ENCODE results near the gene ACVRL1. TPM values are rescaled to one million over a fixed set of nuclear protein-coding genes. Genes with fewer than 3 reads are reported as not detected.

ACVRL1 gene
- total and polyA plus RNA-seq, 4 donors: 3.4 to 96.9 (median 33.6) TPM

DNA sequence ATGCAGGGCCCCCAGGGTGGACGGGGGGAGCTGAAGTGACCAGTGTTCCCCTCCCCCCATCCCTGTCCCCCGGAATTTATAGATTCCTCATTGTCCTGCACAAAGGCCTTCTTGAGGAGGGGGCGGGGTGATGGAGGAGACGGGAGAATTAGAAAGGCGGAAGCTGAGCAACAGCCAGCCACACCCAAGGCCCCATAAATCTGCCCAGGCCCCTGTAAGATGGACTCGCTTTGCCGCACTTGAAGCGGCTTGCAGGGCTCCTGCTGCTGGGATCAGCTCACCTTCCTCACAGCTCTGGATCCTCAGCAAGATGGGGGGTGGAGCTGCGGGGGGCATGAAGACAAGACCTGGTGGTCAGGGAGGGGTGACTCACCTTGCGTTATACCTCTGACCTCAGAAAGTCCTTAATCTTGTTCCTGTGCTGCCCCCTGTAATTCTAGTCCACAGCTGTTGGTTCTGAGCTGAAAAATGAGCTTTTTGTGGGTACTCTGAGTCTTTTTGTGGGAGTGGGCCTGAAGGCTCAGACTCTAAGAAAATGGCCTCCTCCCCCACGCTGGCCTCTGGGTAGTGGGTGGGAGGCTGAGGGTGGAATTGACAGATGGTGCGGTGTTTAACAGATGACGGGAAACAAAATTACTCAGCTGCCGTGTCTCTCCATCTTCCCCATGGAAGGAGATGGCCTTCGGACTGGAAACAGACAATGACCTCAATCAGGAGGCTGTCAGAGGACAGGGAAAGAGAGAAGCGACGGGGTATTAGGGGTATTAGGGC lies 35.2 kb upstream of the ACVRL1 start:
- no peaks in the 10 kb centered on the region for H3K9me3 ChIP-seq (ENCODE audit: control insufficient read depth, low read length)
- intact Hi-C loops (cut with DNase I): no loop called here
- peak; percentile 17 to 44 for DNase-seq

DNA sequence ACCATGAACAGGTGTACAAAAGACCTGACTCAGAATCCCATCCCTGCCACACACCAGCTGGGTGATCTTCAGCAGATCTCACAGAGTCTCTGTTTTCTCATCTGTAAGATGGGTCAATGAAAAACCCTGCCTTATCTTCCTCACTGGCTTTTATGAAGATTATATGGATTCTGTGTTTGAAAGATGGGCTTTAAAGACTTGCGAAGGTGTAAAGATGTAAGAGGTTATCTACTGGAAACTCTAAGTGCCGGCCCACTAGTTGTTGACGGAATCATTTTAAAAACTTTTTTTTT lies 34.7 kb upstream of the ACVRL1 start:
- Histone ChIP-seq H3K4me3 (ENCODE audit: low read length in 2 of 2) (no peak overlapping the region), H3K27me3 (ENCODE audit: control insufficient read depth in 1 of 2, insufficient read depth in 2 of 2, low read length in 1 of 2) (no peaks in the 10 kb centered on the region), H3K9me3 (ENCODE audit: control insufficient read depth, low read length) (no peaks in the 10 kb centered on the region), H3K36me3 (ENCODE audit: control insufficient read depth in 1 of 2, insufficient read depth in 2 of 2, low read length in 1 of 2) (no peaks in the 10 kb centered on the region), H3K27ac (ENCODE audit: low read depth in 1 of 2, low read length in 2 of 2) (no peak overlapping the region), H3K4me1 (ENCODE audit: control insufficient read depth in 1 of 2, insufficient read depth in 2 of 2, low read length in 2 of 2) (no peaks in the 10 kb centered on the region)
- intact Hi-C loops (cut with DNase I): no loop called here
- 96 to 97% methylated on average over 3 of the region's 3 CpGs for WGBS, 2 donors
- ATAC-seq (ENCODE audit: low FRiP score): no peak
- DNase-seq: no peak

More for the DNA sequence above, 35.2 kb upstream of the ACVRL1 start:
- no peaks in the 10 kb centered on the region for H3K36me3 ChIP-seq (ENCODE audit: control insufficient read depth in 1 of 2, insufficient read depth in 2 of 2, low read length in 1 of 2)
- no peak overlapping the region for H3K4me3 ChIP-seq (ENCODE audit: low read length in 2 of 2)
- no peak for ATAC-seq (ENCODE audit: low FRiP score)
- H3K27me3 ChIP-seq (ENCODE audit: control insufficient read depth in 1 of 2, insufficient read depth in 2 of 2, low read length in 1 of 2): no peaks in the 10 kb centered on the region
- WGBS, 2 donors: 86 to 90% methylated on average over 17 of the region's 17 CpGs
- H3K4me1 ChIP-seq (ENCODE audit: control insufficient read depth in 1 of 2, insufficient read depth in 2 of 2, low read length in 2 of 2): no peaks in the 10 kb centered on the region
- H3K27ac ChIP-seq (ENCODE audit: low read depth in 1 of 2, low read length in 2 of 2): no peak overlapping the region

DNA sequence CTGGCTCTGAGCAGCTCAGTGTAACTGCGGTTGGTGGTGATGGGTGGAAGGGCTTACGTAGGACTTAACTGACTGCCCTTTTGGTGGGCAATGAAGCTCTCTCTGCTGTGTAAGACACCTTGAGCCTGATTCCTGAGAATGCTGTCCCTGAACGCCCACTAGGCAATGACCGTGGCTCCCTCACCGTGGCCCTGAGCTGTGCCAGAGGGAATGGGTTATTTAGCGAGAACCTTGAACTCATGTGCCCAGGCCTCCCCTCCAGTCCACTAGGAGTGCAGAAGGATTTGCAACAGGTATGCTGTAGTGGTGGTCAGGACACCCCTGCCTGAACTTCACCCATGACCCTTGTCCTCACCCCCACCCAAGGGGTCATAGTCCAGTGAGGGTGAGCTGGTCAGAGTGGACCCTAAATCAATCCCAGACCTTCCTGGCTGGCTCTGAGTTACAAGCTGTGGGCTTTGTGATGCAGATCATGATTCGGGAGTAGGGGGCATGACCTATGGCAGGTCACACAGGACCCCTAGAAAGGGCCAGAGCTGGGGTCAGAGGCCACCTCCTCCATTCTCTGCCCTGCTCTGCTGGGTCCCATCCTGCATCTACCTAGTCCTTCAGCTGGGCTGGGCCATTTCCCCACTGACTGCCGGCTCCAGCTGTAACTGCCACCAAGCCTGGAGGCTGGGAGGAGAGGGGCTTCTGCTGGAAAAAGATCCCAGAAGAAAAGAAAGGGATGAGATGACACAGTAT lies 33.9 kb upstream of the ACVRL1 start:
- DNase-seq (peak; percentile 19 to 25), ATAC-seq (ENCODE audit: low FRiP score) (no peak)
- H3K4me3 ChIP-seq (ENCODE audit: low read length in 2 of 2): no peak overlapping the region
- no peaks in the 10 kb centered on the region for H3K27me3 ChIP-seq (ENCODE audit: control insufficient read depth in 1 of 2, insufficient read depth in 2 of 2, low read length in 1 of 2)
- H3K27ac ChIP-seq (ENCODE audit: low read depth in 1 of 2, low read length in 2 of 2): no peak overlapping the region
- WGBS, 2 donors: 79 to 83% methylated on average over 8 of the region's 8 CpGs
- no peaks in the 10 kb centered on the region for H3K4me1 ChIP-seq (ENCODE audit: control insufficient read depth in 1 of 2, insufficient read depth in 2 of 2, low read length in 2 of 2)
- H3K36me3 ChIP-seq (ENCODE audit: control insufficient read depth in 1 of 2, insufficient read depth in 2 of 2, low read length in 1 of 2): no peaks in the 10 kb centered on the region
- intact Hi-C loops (cut with DNase I): no loop called here
- no peaks in the 10 kb centered on the region for H3K9me3 ChIP-seq (ENCODE audit: control insufficient read depth, low read length)

DNA sequence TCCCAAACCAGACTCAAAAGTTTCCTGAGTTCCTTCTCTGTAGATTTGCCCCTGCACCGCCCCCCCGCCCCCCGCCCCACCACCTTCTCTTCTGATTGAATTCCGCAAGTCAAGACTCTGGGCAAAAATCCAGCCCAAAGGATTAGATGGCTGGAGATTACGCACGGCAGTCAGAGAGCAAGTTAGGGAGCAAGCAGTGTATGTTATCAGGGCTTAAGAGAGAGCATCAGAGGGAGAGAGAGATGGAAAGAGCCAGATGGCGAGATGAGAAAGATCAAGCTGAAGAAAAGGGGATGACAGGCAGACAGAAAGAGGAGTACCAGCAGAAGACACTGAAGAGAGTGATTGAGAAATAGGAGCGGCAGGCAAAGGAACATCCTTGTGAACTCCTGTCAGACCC lies 33.3 kb upstream of the ACVRL1 start:
- no peaks in the 10 kb centered on the region for H3K36me3 ChIP-seq (ENCODE audit: control insufficient read depth in 1 of 2, insufficient read depth in 2 of 2, low read length in 1 of 2)
- no peak overlapping the region for H3K4me3 ChIP-seq (ENCODE audit: low read length in 2 of 2)
- H3K9me3 ChIP-seq (ENCODE audit: control insufficient read depth, low read length): no peaks in the 10 kb centered on the region
- WGBS, 2 donors: 52 to 53% methylated on average over 8 of the region's 8 CpGs
- intact Hi-C loops (cut with DNase I): no loop called here
- DNase-seq: no peak
- no peak overlapping the region for H3K27ac ChIP-seq (ENCODE audit: low read depth in 1 of 2, low read length in 2 of 2)
- ATAC-seq (ENCODE audit: low FRiP score): no peak
- H3K4me1 ChIP-seq (ENCODE audit: control insufficient read depth in 1 of 2, insufficient read depth in 2 of 2, low read length in 2 of 2): no peaks in the 10 kb centered on the region
- H3K27me3 ChIP-seq (ENCODE audit: control insufficient read depth in 1 of 2, insufficient read depth in 2 of 2, low read length in 1 of 2): no peaks in the 10 kb centered on the region

DNA sequence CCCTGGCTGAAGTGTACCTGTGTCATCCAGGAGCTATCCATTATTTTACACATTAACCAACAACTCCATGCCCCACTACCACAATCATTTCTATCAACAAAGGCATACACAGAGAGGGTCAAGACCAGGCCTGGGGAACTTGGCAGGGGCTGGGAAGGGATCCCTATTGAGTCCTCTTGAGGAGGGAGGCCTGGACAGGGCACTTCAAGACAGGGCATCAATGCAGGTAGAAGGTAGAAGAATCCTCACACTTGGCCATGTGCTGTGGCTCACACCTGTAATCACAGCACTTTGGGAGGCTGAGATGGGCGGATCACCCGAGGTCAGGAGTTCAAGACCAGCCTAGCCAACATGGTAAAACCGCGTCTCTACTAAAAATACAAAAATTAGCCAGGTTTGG lies 32.8 kb upstream of the ACVRL1 start:
- Histone ChIP-seq H3K27me3 (ENCODE audit: control insufficient read depth in 1 of 2, insufficient read depth in 2 of 2, low read length in 1 of 2) (no peaks in the 10 kb centered on the region), H3K9me3 (ENCODE audit: control insufficient read depth, low read length) (no peaks in the 10 kb centered on the region), H3K4me3 (ENCODE audit: low read length in 2 of 2) (no peak overlapping the region), H3K27ac (ENCODE audit: low read depth in 1 of 2, low read length in 2 of 2) (no peak overlapping the region), H3K36me3 (ENCODE audit: control insufficient read depth in 1 of 2, insufficient read depth in 2 of 2, low read length in 1 of 2) (no peaks in the 10 kb centered on the region), H3K4me1 (ENCODE audit: control insufficient read depth in 1 of 2, insufficient read depth in 2 of 2, low read length in 2 of 2) (no peaks in the 10 kb centered on the region)
- DNase-seq: peak; percentile 14 to 36
- WGBS, 2 donors: 82 to 87% methylated on average over 4 of the region's 4 CpGs
- ATAC-seq (ENCODE audit: low FRiP score): no peak
- intact Hi-C loops (cut with DNase I): no loop called here

DNA sequence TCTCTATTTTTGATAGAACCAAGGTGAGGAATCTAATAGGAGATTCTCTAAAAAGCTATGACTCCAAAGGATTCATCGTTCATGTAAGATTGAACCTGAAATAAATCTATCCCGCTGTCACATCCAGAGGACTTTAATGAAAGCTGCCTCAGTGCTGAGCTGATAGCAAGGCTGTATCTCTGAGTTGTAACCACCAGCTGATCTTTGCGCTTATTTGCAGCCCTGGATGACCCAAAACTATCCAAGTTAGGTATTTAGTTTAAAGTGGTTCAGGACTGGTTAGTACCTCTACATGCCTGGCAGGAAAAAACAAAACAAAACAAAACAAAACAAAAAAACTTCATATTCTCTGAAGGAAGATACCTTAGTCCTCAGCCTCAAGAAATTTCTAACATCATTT lies 28.2 kb upstream of the ACVRL1 start:
- intact Hi-C loops (cut with DNase I): no loop called here
- ATAC-seq (ENCODE audit: low FRiP score): no peak
- DNase-seq: no peak
- Histone ChIP-seq H3K27ac (ENCODE audit: low read depth in 1 of 2, low read length in 2 of 2) (no peak overlapping the region), H3K4me3 (ENCODE audit: low read length in 2 of 2) (no peak overlapping the region), H3K27me3 (ENCODE audit: control insufficient read depth in 1 of 2, insufficient read depth in 2 of 2, low read length in 1 of 2) (no peaks in the 10 kb centered on the region), H3K36me3 (ENCODE audit: control insufficient read depth in 1 of 2, insufficient read depth in 2 of 2, low read length in 1 of 2) (no peaks in the 10 kb centered on the region), H3K4me1 (ENCODE audit: control insufficient read depth in 1 of 2, insufficient read depth in 2 of 2, low read length in 2 of 2) (no peaks in the 10 kb centered on the region), H3K9me3 (ENCODE audit: control insufficient read depth, low read length) (no peaks in the 10 kb centered on the region)
- 77 to 85% methylated on average over 3 of the region's 3 CpGs for WGBS, 2 donors

DNA sequence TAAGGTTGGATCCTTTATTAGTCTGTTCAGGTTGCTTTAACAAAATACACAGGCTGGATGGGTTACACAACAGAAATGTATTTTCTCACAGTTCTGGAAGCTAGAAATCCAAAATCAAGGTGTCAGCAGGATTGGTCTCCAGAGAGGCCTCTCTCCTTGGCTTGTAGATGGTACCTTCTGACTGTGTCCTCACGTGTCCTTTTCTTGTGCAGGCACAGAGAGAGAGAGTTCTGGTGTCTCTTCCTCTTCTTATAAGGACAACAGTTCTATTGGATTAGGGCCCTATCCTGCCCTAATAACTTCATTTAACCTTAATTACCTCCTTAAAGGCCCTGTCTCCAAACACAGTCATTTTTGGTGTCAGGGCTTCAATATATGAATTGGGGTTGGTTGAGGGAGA lies 24.0 kb upstream of the ACVRL1 start:
- ATAC-seq (ENCODE audit: low FRiP score): no peak
- Histone ChIP-seq H3K4me1 (ENCODE audit: control insufficient read depth in 1 of 2, insufficient read depth in 2 of 2, low read length in 2 of 2) (no peaks in the 10 kb centered on the region), H3K27ac (ENCODE audit: low read depth in 1 of 2, low read length in 2 of 2) (no peak overlapping the region), H3K36me3 (ENCODE audit: control insufficient read depth in 1 of 2, insufficient read depth in 2 of 2, low read length in 1 of 2) (no peaks in the 10 kb centered on the region), H3K27me3 (ENCODE audit: control insufficient read depth in 1 of 2, insufficient read depth in 2 of 2, low read length in 1 of 2) (no peaks in the 10 kb centered on the region), H3K9me3 (ENCODE audit: control insufficient read depth, low read length) (no peaks in the 10 kb centered on the region), H3K4me3 (ENCODE audit: low read length in 2 of 2) (no peak overlapping the region)
- no peak for DNase-seq
- WGBS, 2 donors: 88 to 91% methylated on average over 1 of the region's 1 CpG
- intact Hi-C loops (cut with DNase I): no loop called here

DNA sequence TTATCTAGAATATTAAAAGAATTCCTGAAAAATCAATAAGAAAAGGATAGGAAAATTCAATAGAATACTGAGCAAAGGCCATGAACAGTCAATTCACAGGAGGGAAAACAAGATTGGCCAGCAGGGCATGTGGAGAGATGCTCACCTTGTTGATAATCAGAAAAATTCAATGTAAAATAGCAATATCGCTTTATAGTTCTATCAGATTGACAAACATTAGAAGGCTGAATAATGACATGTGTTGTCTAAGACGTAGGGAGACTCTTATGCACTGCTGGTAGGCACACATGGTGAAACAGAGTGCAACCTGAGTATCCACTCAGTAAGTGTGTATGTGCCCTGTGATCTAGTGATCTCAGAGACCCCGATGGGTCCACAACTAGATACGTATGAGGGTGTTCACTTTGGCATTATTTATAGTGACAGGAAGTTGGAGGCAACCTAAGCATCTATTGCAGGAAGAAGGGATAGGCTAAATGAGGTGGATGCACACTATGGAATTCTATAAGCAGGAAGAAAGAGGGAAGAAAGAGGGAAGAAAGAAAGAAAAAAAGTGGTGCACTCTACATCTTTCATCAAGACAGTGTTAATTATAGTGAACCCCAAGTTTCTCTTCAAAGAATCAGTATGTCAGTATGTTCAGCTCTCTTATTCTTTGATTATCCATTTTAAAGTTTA lies 23.2 kb upstream of the ACVRL1 start:
- Histone ChIP-seq H3K27ac (ENCODE audit: low read depth in 1 of 2, low read length in 2 of 2) (no peak overlapping the region), H3K27me3 (ENCODE audit: control insufficient read depth in 1 of 2, insufficient read depth in 2 of 2, low read length in 1 of 2) (no peaks in the 10 kb centered on the region), H3K9me3 (ENCODE audit: control insufficient read depth, low read length) (no peaks in the 10 kb centered on the region), H3K36me3 (ENCODE audit: control insufficient read depth in 1 of 2, insufficient read depth in 2 of 2, low read length in 1 of 2) (no peaks in the 10 kb centered on the region), H3K4me1 (ENCODE audit: control insufficient read depth in 1 of 2, insufficient read depth in 2 of 2, low read length in 2 of 2) (no peaks in the 10 kb centered on the region), H3K4me3 (ENCODE audit: low read length in 2 of 2) (no peak overlapping the region)
- ATAC-seq (ENCODE audit: low FRiP score) (no peak), DNase-seq (no peak)
- WGBS, 2 donors: 89 to 91% methylated on average over 4 of the region's 4 CpGs
- intact Hi-C loops (cut with DNase I): no loop called here

All from aorta (tissue), 5 donors.